KMS-11 (cell line): ENCODE results near the gene IL20RB.

ENCODE experiments used
- H2AFZ ChIP-seq: fragments of 200-600 bp; sonication (generic); 2 replicates; pipeline ENCODE4 v1.6.1; 2016; ENCODE audit warnings: antibody characterized with exemption, mixed run types, low read depth
- H3K27ac ChIP-seq: fragments of 200-600 bp; sonication (generic); 2 replicates; pipeline ENCODE4 v1.6.1; 2016; ENCODE audit warnings: mild to moderate bottlenecking, mixed run types
- H3K27me3 ChIP-seq: fragments of 200-600 bp; sonication (generic); 2 replicates; pipeline ENCODE4 v1.6.1; 2017; ENCODE audit warnings: mild to moderate bottlenecking, low read depth, mixed run types, moderate library complexity; ENCODE audit not compliant: insufficient read depth
- H3K36me3 ChIP-seq: fragments of 200-600 bp; sonication (generic); 2 replicates; pipeline ENCODE4 v1.6.1; 2017; ENCODE audit warnings: mild to moderate bottlenecking, mixed run types; ENCODE audit not compliant: insufficient read depth
- H3K4me1 ChIP-seq: fragments of 200-600 bp; sonication (generic); 2 replicates; pipeline ENCODE4 v1.6.1; 2016; ENCODE audit warnings: mild to moderate bottlenecking, low read depth, mixed run types; ENCODE audit not compliant: poor library complexity, severe bottlenecking
- H3K4me2 ChIP-seq: fragments of 200-600 bp; sonication (generic); 2 replicates; pipeline ENCODE4 v1.7.0; 2016; ENCODE audit warnings: mild to moderate bottlenecking, mixed run types
- H3K4me3 ChIP-seq: fragments of 200-600 bp; sonication (generic); IDR thresholded peaks from 2 replicates; pipeline ENCODE4 v1.6.1; 2017; ENCODE audit warnings: low read depth, low read length, mixed read lengths; ENCODE audit not compliant: insufficient read depth
- H3K79me2 ChIP-seq: fragments of 200-600 bp; sonication (generic); 2 replicates; pipeline ENCODE4 v1.6.1; 2016; ENCODE audit warnings: low read depth, mixed run types; ENCODE audit not compliant: insufficient read depth
- H3K9ac ChIP-seq: fragments of 200-600 bp; sonication (generic); 2 replicates; pipeline ENCODE4 v1.6.1; 2016; ENCODE audit warnings: mild to moderate bottlenecking, mixed run types
- H4K20me1 ChIP-seq: fragments of 200-600 bp; sonication (generic); 2 replicates; pipeline ENCODE4 v1.6.1; 2016; ENCODE audit warnings: mild to moderate bottlenecking, mixed run types; ENCODE audit not compliant: insufficient read depth
- CTCF ChIP-seq: fragments of 200-600 bp; sonication (generic); conservative IDR thresholded peaks from 2 replicates; pipeline ENCODE4 v1.6.1; 2017; ENCODE audit warnings: low read depth, mild to moderate bottlenecking, antibody characterized with exemption, low read length, moderate library complexity, mixed read lengths

The IL20RB gene

DNA sequence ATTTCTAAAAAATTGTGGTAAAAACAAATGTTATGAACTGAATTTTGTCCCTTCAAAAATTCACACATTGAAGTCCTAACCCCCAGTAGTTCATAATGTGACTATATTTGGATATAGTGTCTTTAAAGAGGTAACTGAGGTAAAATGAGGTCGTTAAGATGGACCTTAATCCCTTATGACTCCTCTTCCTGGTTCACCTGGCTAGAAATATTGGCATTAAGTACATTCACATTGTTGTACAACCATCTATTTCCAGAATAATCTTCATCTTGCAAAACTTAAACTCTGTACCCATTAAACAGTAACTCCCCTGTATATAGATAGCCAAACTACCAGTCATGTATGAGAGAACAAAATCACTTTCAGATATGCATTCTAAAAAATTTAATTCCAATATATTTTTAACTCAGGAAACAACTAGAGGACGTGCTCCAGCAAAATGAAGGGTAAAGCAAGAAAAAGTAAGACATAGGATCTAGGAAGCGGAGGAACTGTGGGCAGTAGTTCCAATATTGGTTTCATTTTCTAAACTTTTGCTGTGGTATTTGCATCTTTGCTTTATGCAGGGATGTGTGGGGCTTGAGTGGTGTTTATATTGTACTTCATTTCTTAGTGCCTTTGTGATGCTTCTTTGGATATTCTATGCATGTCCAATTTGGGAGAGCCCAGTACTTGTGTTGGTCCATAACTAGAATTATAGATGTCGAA is 36.7 kb upstream of the IL20RB start:
- H3K79me2 ChIP-seq: peaks cover 59% of the 10 kb centered on the region
- no peak overlapping the region for H3K27ac ChIP-seq
- H3K9ac ChIP-seq: no peak overlapping the region
- no peak overlapping the region for H3K4me3 ChIP-seq
- no peaks in the 10 kb centered on the region for H4K20me1 ChIP-seq
- no peaks in the 10 kb centered on the region for H3K36me3 ChIP-seq
- TF ChIP-seq CTCF: no peak
- no peak overlapping the region for H3K4me2 ChIP-seq
- H3K4me1 ChIP-seq: peaks cover 5% of the 10 kb centered on the region
- no peak overlapping the region for H2AFZ ChIP-seq
- no peaks in the 10 kb centered on the region for H3K27me3 ChIP-seq

DNA sequence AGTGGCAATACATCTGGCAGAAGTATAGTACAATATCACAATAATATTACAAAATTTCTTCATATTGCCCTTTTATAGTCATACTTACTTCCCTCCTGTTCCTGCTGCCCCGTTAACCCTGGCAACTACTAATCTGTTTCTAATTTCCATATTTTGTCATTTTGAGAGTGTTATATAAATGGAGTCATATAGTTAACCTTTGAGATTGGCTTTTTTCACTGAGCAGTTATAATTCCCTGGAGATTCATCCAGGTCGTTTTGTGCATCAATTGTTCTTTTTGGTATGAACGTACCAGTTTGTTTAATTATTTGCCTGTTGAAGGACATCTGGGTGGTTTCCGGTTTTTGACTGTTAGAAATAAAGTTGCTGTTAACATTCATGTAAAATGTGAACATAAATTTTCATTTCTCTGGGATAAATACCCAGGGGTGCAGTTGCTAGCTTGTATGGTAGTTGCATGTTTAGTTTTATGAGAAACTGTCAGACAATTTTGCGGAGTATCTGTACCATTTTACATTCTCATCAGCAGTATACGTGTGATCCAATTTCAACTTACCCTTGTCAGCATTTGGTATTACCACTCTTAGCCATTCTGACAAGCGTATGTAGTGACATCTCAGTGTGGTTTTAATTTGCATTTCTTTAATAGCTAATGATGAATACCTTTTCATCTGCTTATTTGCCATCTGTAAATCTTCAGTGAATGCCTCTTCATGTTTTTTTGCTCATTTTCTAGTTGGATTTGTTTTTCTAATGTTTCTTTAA is 32.2 kb upstream of the IL20RB start:
- Histone ChIP-seq H3K4me3 (no peak overlapping the region), H2AFZ (no peak overlapping the region), H3K9ac (no peak overlapping the region), H3K36me3 (no peaks in the 10 kb centered on the region), H3K4me1 (peaks cover 14% of the 10 kb centered on the region), H3K27me3 (no peaks in the 10 kb centered on the region), H3K27ac (no peak overlapping the region), H3K79me2 (peaks cover 37% of the 10 kb centered on the region; the same call in 1 of the 2 replicates), H3K4me2 (no peak overlapping the region), H4K20me1 (no peaks in the 10 kb centered on the region)
- TF ChIP-seq CTCF: no peak

GRCh38 chr3:136928240-136928639 is 29.5 kb upstream of the IL20RB start:
- Histone ChIP-seq H3K9ac (no peak overlapping the region), H3K27ac (no peak overlapping the region), H3K79me2 (peaks cover 33% of the 10 kb centered on the region; the same call in 1 of the 2 replicates), H3K36me3 (no peaks in the 10 kb centered on the region), H3K27me3 (no peaks in the 10 kb centered on the region), H4K20me1 (no peaks in the 10 kb centered on the region), H3K4me2 (no peak overlapping the region), H3K4me3 (no peak overlapping the region), H2AFZ (no peak overlapping the region), H3K4me1 (peaks cover 40% of the 10 kb centered on the region)
- TF ChIP-seq CTCF: no peak

DNA sequence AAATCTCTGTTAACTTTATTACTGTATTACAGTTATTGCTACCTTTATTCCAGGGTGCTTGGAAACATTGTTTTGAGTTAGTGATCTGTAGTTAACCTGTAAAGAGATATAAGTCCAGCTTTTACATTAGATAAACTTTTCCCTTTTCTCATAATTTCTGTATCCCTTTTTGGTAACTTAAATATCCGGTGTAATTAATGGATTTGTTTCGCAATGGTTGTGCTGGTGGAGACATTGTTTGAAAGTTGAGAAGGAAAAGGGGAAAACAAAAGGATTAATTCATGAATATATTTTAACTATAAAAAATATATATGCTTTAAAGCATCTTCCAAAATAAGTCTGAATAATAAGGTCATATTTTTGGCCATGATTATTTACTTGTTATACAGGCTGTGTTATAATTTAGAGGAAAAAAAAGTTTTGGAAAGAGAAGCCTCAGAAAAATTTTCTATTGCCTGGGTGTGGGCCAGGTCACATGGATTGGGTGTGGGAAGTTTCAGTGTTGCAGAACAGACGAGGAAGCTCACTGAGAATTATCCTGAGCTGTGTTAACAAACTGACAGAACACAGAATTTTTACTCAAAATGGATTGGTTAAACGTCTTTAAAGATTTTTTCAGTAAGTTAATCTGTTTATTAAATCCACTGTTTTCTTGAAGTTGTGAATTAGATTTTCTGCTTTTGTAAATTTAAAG is 27.7 kb upstream of the IL20RB start:
- Histone ChIP-seq H4K20me1 (no peaks in the 10 kb centered on the region), H3K4me1 (peaks cover 48% of the 10 kb centered on the region), H3K79me2 (peaks cover 19% of the 10 kb centered on the region; the same call in 1 of the 2 replicates), H3K27me3 (no peaks in the 10 kb centered on the region), H3K4me3 (no peak overlapping the region), H3K4me2 (no peak overlapping the region), H2AFZ (no peak overlapping the region), H3K27ac (no peak overlapping the region), H3K9ac (no peak overlapping the region), H3K36me3 (no peaks in the 10 kb centered on the region)
- TF ChIP-seq CTCF: no peak
